KMS-11 (cell line): ENCODE results near the gene NADSYN1.

Source experiments
- H2AFZ ChIP-seq: fragments of 200-600 bp; sonication (generic); 2 replicates; pipeline ENCODE4 v1.6.1; 2016; ENCODE audit warnings: antibody characterized with exemption, mixed run types, low read depth
- H3K27ac ChIP-seq: fragments of 200-600 bp; sonication (generic); 2 replicates; pipeline ENCODE4 v1.6.1; 2016; ENCODE audit warnings: mild to moderate bottlenecking, mixed run types
- H3K27me3 ChIP-seq: fragments of 200-600 bp; sonication (generic); 2 replicates; pipeline ENCODE4 v1.6.1; 2017; ENCODE audit warnings: mild to moderate bottlenecking, low read depth, mixed run types, moderate library complexity; ENCODE audit not compliant: insufficient read depth
- H3K36me3 ChIP-seq: fragments of 200-600 bp; sonication (generic); 2 replicates; pipeline ENCODE4 v1.6.1; 2017; ENCODE audit warnings: mild to moderate bottlenecking, mixed run types; ENCODE audit not compliant: insufficient read depth
- H3K4me1 ChIP-seq: fragments of 200-600 bp; sonication (generic); 2 replicates; pipeline ENCODE4 v1.6.1; 2016; ENCODE audit warnings: mild to moderate bottlenecking, low read depth, mixed run types; ENCODE audit not compliant: poor library complexity, severe bottlenecking
- H3K4me2 ChIP-seq: fragments of 200-600 bp; sonication (generic); 2 replicates; pipeline ENCODE4 v1.7.0; 2016; ENCODE audit warnings: mild to moderate bottlenecking, mixed run types
- H3K4me3 ChIP-seq: fragments of 200-600 bp; sonication (generic); IDR thresholded peaks from 2 replicates; pipeline ENCODE4 v1.6.1; 2017; ENCODE audit warnings: low read depth, low read length, mixed read lengths; ENCODE audit not compliant: insufficient read depth
- H3K79me2 ChIP-seq: fragments of 200-600 bp; sonication (generic); 2 replicates; pipeline ENCODE4 v1.6.1; 2016; ENCODE audit warnings: low read depth, mixed run types; ENCODE audit not compliant: insufficient read depth
- H3K9ac ChIP-seq: fragments of 200-600 bp; sonication (generic); 2 replicates; pipeline ENCODE4 v1.6.1; 2016; ENCODE audit warnings: mild to moderate bottlenecking, mixed run types
- H4K20me1 ChIP-seq: fragments of 200-600 bp; sonication (generic); 2 replicates; pipeline ENCODE4 v1.6.1; 2016; ENCODE audit warnings: mild to moderate bottlenecking, mixed run types; ENCODE audit not compliant: insufficient read depth
- TF ChIP-seq, protein P1 (sequence below): fragments of 200-600 bp; sonication (generic); conservative IDR thresholded peaks from 2 replicates; pipeline ENCODE4 v1.6.1; 2017; ENCODE audit warnings: low read depth, mild to moderate bottlenecking, antibody characterized with exemption, low read length, moderate library complexity, mixed read lengths

Gene NADSYN1

GRCh38 chr11:71437879-71438278, 15.1 kb upstream of the NADSYN1 start:
- Histone ChIP-seq H3K4me2 (no peak overlapping the region), H3K27ac (no peak overlapping the region), H3K4me3 (no peak overlapping the region), H4K20me1 (no peaks in the 10 kb centered on the region), H3K36me3 (no peaks in the 10 kb centered on the region), H2AFZ (no peak overlapping the region), H3K27me3 (no peaks in the 10 kb centered on the region), H3K9ac (no peak overlapping the region), H3K4me1 (no peaks in the 10 kb centered on the region), H3K79me2 (no peaks in the 10 kb centered on the region)
- TF ChIP-seq, protein P1, sequence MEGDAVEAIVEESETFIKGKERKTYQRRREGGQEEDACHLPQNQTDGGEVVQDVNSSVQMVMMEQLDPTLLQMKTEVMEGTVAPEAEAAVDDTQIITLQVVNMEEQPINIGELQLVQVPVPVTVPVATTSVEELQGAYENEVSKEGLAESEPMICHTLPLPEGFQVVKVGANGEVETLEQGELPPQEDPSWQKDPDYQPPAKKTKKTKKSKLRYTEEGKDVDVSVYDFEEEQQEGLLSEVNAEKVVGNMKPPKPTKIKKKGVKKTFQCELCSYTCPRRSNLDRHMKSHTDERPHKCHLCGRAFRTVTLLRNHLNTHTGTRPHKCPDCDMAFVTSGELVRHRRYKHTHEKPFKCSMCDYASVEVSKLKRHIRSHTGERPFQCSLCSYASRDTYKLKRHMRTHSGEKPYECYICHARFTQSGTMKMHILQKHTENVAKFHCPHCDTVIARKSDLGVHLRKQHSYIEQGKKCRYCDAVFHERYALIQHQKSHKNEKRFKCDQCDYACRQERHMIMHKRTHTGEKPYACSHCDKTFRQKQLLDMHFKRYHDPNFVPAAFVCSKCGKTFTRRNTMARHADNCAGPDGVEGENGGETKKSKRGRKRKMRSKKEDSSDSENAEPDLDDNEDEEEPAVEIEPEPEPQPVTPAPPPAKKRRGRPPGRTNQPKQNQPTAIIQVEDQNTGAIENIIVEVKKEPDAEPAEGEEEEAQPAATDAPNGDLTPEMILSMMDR: no peak

- Histone ChIP-seq H3K27ac (no peak overlapping the region), H4K20me1 (no peaks in the 10 kb centered on the region), H3K79me2 (no peaks in the 10 kb centered on the region)
Measured at GRCh38 chr11:71438650-71439049, 14.4 kb upstream of the NADSYN1 start.

DNA sequence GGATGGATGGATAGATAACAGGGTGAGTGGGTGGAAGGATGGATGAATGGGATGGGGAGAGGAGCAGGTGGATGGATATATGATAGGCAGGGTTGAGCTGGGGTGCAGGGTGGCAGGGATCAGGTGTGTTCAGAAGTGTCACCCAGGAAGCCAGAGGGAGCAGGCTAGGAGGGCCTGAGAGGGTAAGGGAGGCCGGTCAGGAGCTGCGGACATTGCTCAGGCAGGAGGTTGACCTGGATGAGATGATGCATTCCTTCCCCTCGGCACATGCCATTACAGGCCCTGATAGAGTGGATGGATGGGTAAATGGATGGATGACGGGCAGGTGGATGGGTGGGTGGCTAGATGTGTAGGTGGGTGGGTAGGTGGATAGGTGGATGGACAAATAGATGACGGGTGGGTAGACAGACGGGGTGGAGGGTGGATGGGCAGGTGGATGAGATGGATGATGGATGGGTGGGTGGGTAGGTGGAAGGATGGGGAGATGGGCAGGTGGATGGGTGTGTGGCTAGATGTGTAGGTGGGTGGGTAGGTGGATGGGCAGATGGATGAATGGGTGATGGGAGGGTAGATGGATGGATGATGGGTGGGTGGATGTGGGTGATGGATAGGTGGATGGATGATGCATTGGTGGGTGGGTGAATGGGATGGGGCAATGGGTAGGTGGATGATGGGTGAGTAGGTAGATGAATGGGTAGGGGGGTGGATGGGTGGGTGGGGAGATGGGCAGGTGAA, 12.8 kb upstream of the NADSYN1 start:
- H3K36me3 ChIP-seq: no peaks in the 10 kb centered on the region; the same call in 1 of the 2 replicates
- TF ChIP-seq, protein P1: no peak
- no peak overlapping the region for H3K9ac ChIP-seq
- no peaks in the 10 kb centered on the region for H3K27me3 ChIP-seq
- H3K4me1 ChIP-seq: no peaks in the 10 kb centered on the region
- H3K79me2 ChIP-seq: no peaks in the 10 kb centered on the region
- H2AFZ ChIP-seq: no peak overlapping the region
- no peak overlapping the region for H3K4me2 ChIP-seq
- H4K20me1 ChIP-seq: no peaks in the 10 kb centered on the region
- no peak overlapping the region for H3K27ac ChIP-seq
- H3K4me3 ChIP-seq: no peak overlapping the region

More at GRCh38 chr11:71438650-71439049, 14.4 kb upstream of the NADSYN1 start:
- H3K4me2 ChIP-seq: no peak overlapping the region
- no peak overlapping the region for H2AFZ ChIP-seq
- no peaks in the 10 kb centered on the region for H3K27me3 ChIP-seq
- TF ChIP-seq, protein P1: no peak
- H3K4me1 ChIP-seq: no peaks in the 10 kb centered on the region
- no peak overlapping the region for H3K9ac ChIP-seq
- H3K4me3 ChIP-seq: no peak overlapping the region
- no peaks in the 10 kb centered on the region; the same call in 1 of the 2 replicates for H3K36me3 ChIP-seq

DNA sequence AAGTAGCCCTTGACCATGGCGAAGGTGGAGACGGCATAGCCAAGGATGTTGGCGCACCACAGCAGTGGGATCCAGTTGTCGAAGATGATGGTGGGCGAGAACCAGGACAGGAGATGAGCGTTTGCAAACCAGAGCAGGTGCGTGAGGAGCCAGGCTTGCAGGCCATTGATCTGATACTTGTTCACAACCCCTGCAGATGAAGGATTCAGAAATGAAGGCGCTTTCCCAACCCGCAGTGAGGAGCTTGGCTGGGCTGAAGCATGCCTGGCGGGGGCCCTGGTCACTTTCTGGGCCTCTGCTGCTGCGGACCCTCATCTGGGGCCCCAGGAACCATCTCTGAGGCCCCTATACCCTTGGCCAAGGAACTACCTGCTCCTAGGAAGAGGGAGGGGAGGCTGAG, 11.8 kb upstream of the NADSYN1 start:
- Histone ChIP-seq H3K4me2 (no peak overlapping the region), H3K27ac (no peak overlapping the region), H3K4me1 (no peaks in the 10 kb centered on the region), H3K79me2 (0 out of 2 replicates have a peak, but pooled peaks cover 1% of the 10 kb centered on the region), H2AFZ (no peak overlapping the region), H3K36me3 (no peaks in the 10 kb centered on the region; the same call in 1 of the 2 replicates), H4K20me1 (no peaks in the 10 kb centered on the region), H3K27me3 (no peaks in the 10 kb centered on the region), H3K9ac (no peak overlapping the region), H3K4me3 (no peak overlapping the region)
- TF ChIP-seq, protein P1: no peak
